IMR-90 (cell line): Measurements from ENCODE around the gene KCNIP3. TPM values are rescaled to one million over a fixed set of nuclear protein-coding genes. Genes with fewer than 3 reads are reported as not detected.

Experiments
- ATAC-seq: fragments of 200-7000 bp; cut with Tn5 transposase; 2 replicates; pipeline ENCODE4 v1.9.1; 2020; ENCODE audit warnings: low read depth, mild to moderate bottlenecking, moderate library complexity
- BruUV-seq: library from RNA; stranded (reverse); fragments of 400-500 nt; replicated peaks from 2 replicates; lab custom pipeline; 2021; lab: Mats Ljungman, UMichigan
- CTCF ChIA-PET: fragments of 300-600 bp; formaldehyde crosslinking; extraction: SDS; loops from one replicate; lab custom pipeline; 2021; ENCODE audit warnings: antibody characterized with exemption; lab: Yijun Ruan, JAX
- POLR2A ChIA-PET: fragments of 300-600 bp; sonication (Branson Sonifier 250); formaldehyde crosslinking; loops from one replicate; lab custom pipeline; 2022; ENCODE audit warnings: antibody characterized with exemption; ENCODE audit not compliant: unreplicated experiment; lab: Charles Lee
- DNase-seq: peaks from one replicate; pipeline ENCODE4 v3.0.0; 2013
- H2AFZ ChIP-seq: replicated peaks from 2 replicates; pipeline ENCODE3; 2013; ENCODE audit warnings: low read length, mild to moderate bottlenecking; ENCODE audit not compliant: poor library complexity
- H2AK5ac ChIP-seq: 2 replicates; pipeline ENCODE4 v1.6.1; 2013; ENCODE audit warnings: low read depth, low read length, inconsistent platforms
- H2AK9ac ChIP-seq: replicated peaks from 2 replicates; pipeline ENCODE3; 2013; ENCODE audit warnings: mild to moderate bottlenecking, low read depth, low read length, moderate library complexity; ENCODE audit not compliant: poor library complexity
- H2BK120ac ChIP-seq: 2 replicates; pipeline ENCODE4 v1.6.1; 2013; ENCODE audit warnings: low read depth, low read length, inconsistent platforms
- H2BK15ac ChIP-seq: 3 replicates; pipeline ENCODE4 v1.6.1; 2013; ENCODE audit warnings: low read depth, low read length, inconsistent platforms
- H2BK20ac ChIP-seq: 2 replicates; pipeline ENCODE4 v1.6.1; 2013; ENCODE audit warnings: low read depth, mild to moderate bottlenecking, inconsistent platforms, low read length, moderate library complexity
- H2BK5ac ChIP-seq: 2 replicates; pipeline ENCODE4 v1.6.1; 2013; ENCODE audit warnings: mild to moderate bottlenecking, low read depth, low read length, inconsistent platforms; ENCODE audit not compliant: poor library complexity, severe bottlenecking
- H3K14ac ChIP-seq: replicated peaks from 2 replicates; pipeline ENCODE4 v1.6.1; 2013; ENCODE audit warnings: low read depth, low read length, inconsistent platforms
- H3K18ac ChIP-seq: 2 replicates; pipeline ENCODE4 v1.6.1; 2013; ENCODE audit warnings: low read depth, low read length, control low read depth
- H3K23ac ChIP-seq: 2 replicates; pipeline ENCODE4 v1.6.1; 2013; ENCODE audit warnings: low read depth, low read length, inconsistent platforms
- H3K27ac ChIP-seq: 2 replicates; pipeline ENCODE4 v1.5.1; 2013; ENCODE audit warnings: mild to moderate bottlenecking, control low read depth, low read length; ENCODE audit not compliant: insufficient read depth
- H3K27me3 ChIP-seq: 2 replicates; pipeline ENCODE4 v1.6.1; 2013; ENCODE audit warnings: low read length; ENCODE audit not compliant: control insufficient read depth, insufficient read depth
- H3K36me3 ChIP-seq: 2 replicates; pipeline ENCODE4 v1.6.1; 2013; ENCODE audit warnings: low read length, mixed read lengths; ENCODE audit not compliant: control insufficient read depth, insufficient read depth
- H3K4ac ChIP-seq: 2 replicates; pipeline ENCODE4 v1.6.1; 2013; ENCODE audit warnings: low read depth, low read length, inconsistent platforms
- H3K4me1 ChIP-seq: 2 replicates; pipeline ENCODE4 v1.6.1; 2013; ENCODE audit warnings: low read length, mixed read lengths; ENCODE audit not compliant: control insufficient read depth, insufficient read depth
- H3K4me2 ChIP-seq: 2 replicates; pipeline ENCODE4 v1.6.1; 2013; ENCODE audit warnings: low read depth, mild to moderate bottlenecking, control low read depth, low read length, moderate library complexity
- H3K4me3 ChIP-seq: 2 replicates; pipeline ENCODE4 v1.5.1; 2013; ENCODE audit warnings: low read depth, mild to moderate bottlenecking, control low read depth, low read length, moderate library complexity; ENCODE audit not compliant: insufficient read depth
- H3K56ac ChIP-seq: 2 replicates; pipeline ENCODE4 v1.6.1; 2013; ENCODE audit warnings: low read length, inconsistent platforms; ENCODE audit not compliant: insufficient read depth; ENCODE audit errors: extremely low read depth
- H3K79me1 ChIP-seq, 2 experiments: 2 replicates each; pipeline ENCODE4 v1.6.1; 2013; ENCODE audit warnings: low read length in 2 of 2, inconsistent platforms in 1 of 2, low read depth in 1 of 2
- H3K9ac ChIP-seq: 2 replicates; pipeline ENCODE4 v1.6.1; 2013; ENCODE audit warnings: low read depth, low read length, control low read depth
- H3K9me1 ChIP-seq: 2 replicates; pipeline ENCODE4 v1.6.1; 2013; ENCODE audit warnings: low read length, inconsistent platforms; ENCODE audit not compliant: insufficient read depth
- H3K9me3 ChIP-seq: 2 replicates; pipeline ENCODE4 v1.6.1; 2013; ENCODE audit warnings: low read length; ENCODE audit not compliant: control insufficient read depth, insufficient read depth
- H4K20me1 ChIP-seq: 2 replicates; pipeline ENCODE4 v1.6.1; 2013; ENCODE audit warnings: low read length, inconsistent platforms; ENCODE audit not compliant: insufficient read depth
- H4K5ac ChIP-seq: 2 replicates; pipeline ENCODE4 v1.6.1; 2013; ENCODE audit warnings: mild to moderate bottlenecking, low read depth, low read length, control low read depth
- H4K8ac ChIP-seq, 2 experiments: 2 replicates each; pipeline ENCODE4 v1.6.1; 2013; ENCODE audit warnings: low read depth in 2 of 2, low read length in 2 of 2, control low read depth in 1 of 2, inconsistent platforms in 1 of 2
- H4K91ac ChIP-seq: 2 replicates; pipeline ENCODE4 v1.6.1; 2013; ENCODE audit warnings: low read depth, low read length, inconsistent platforms; ENCODE audit not compliant: insufficient read depth
- CTCF ChIP-seq: conservative IDR thresholded peaks from 2 replicates; pipeline ENCODE4 v1.5.1; 2012; ENCODE audit warnings: mild to moderate bottlenecking, low read depth, low read length, improper control_type of control experiment
- MAFK ChIP-seq: IDR thresholded peaks from 2 replicates; pipeline ENCODE4 v1.6.1; 2012; ENCODE audit warnings: low read depth, low read length, improper control_type of control experiment
- WGBS, 2 experiments: methylation state at CpG; one replicate each; pipeline versions ENCODE4 v1.1.5 to v1.1.7; 2013; ENCODE audit warnings: missing lambda C conversion rate in 2 of 2; ENCODE audit not compliant: insufficient read length in 1 of 2; ENCODE audit errors: extremely low coverage in 2 of 2; 5-methylcytosine and 5-hydroxymethylcytosine counted together
- dilution Hi-C: fragments of 300-500 bp; cut with HindIII; formaldehyde crosslinking; loops from one replicate; pipeline ENCODE4 v1.14.3; 2018; ENCODE audit warnings: low sequenced_read_pairs; ENCODE audit not compliant: unreplicated experiment
- in situ Hi-C: fragments of 300-500 bp; cut with MboI; formaldehyde crosslinking; loops from 3 replicates; pipeline ENCODE4 v1.14.3; 2019; ENCODE audit warnings: low sequenced_read_pairs, inconsistent platforms, mixed read lengths
- intact Hi-C: fragments of 100-400 bp; cut with micrococcal nuclease; formaldehyde crosslinking; loops from 2 replicates; pipeline ENCODE4 v1.10.0; 2022
- polyA plus RNA-seq, 3 experiments: library from polyadenylated mRNA; depleted of rRNA; stranded (reverse); fragments of >200 nt; gene quantifications; 2 replicates each; pipeline ENCODE4 v1.2.3, GENCODE V29; 2012; ENCODE audit warnings: low replicate concordance in 1 of 3
- total RNA-seq: library from RNA; depleted of rRNA; stranded (reverse); fragments of >200 nt; gene quantifications from 2 replicates; pipeline ENCODE4 v1.2.3, GENCODE V29; 2012

Gene KCNIP3
- total and polyA plus RNA-seq, 2 of the 4 experiments (the other 2 are of a cell fraction): 0.72 to 1.4 TPM

- Histone ChIP-seq H3K9me1 (no peaks in the 10 kb centered on the region), H3K18ac (no peak overlapping the region), H2BK20ac (no peak overlapping the region), H3K23ac (no peak overlapping the region), H2BK5ac (no peak overlapping the region), H3K27me3 (peaks cover 2% of the 10 kb centered on the region; the same call in 1 of the 2 replicates), H3K79me1 (no peaks in the 10 kb centered on the region), H4K20me1 (no peaks in the 10 kb centered on the region), H2BK120ac (no peak overlapping the region), H2AK5ac (no peak overlapping the region), H3K27ac (no peak overlapping the region), H2AK9ac (peak overlapping the region; percentile 35), H3K9ac (no peak overlapping the region), H3K4ac (no peak overlapping the region), H2BK15ac (no peak overlapping the region), H4K91ac (no peak overlapping the region), H4K8ac (no peak overlapping the region), H3K4me3 (no peak overlapping the region), H3K14ac (no peak overlapping the region), H3K9me3 (peaks cover 4% of the 10 kb centered on the region), H2AFZ (no peak overlapping the region), H4K5ac (no peak overlapping the region), H3K4me2 (no peak overlapping the region), H3K4me1 (no peaks in the 10 kb centered on the region), H3K36me3 (no peaks in the 10 kb centered on the region), H3K56ac (no peak overlapping the region)
- POLR2A ChIA-PET: no interaction called here
- CTCF ChIA-PET: no interaction called here
- intact Hi-C loops (no loop called here), dilution Hi-C loops (no loop called here), in situ Hi-C loops (no loop called here)
- 94% methylated on average over 6 of the region's 22 CpGs; no CpG with 5 or more reads in 1 of the 2 experiments for WGBS, 2 experiments
- DNase-seq: no peak
- BruUV-seq: no TSS peak
- ATAC-seq: no peak
- TF ChIP-seq MAFK: no peak
- no peak for TF ChIP-seq CTCF
These were observed 56.7 kb downstream of the KCNIP3 start for GRCh38 chr2:95353613-95354468.
